ENCODE results near the gene TAGLN.

DNA sequence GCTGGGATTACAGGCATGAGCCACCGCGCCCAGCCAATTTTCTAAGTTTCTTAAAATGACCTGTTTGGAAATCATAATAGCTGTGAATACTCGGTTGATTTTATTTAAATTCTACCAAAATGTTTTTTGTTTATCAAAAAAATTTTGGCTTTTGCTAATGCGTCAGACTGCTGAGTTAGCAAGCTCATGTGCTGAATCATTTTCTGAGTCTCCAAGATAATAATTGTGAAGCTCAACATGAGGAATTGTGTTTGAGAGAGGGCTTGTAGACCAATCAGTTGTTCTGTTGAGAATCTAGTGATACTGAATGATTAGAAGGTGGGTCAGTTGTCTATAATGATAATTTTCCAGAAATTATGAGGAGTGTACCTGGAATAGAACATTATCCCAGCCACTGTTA, 49.2 kb downstream of the TAGLN start:
- TF ChIP-seq, protein P1, sequence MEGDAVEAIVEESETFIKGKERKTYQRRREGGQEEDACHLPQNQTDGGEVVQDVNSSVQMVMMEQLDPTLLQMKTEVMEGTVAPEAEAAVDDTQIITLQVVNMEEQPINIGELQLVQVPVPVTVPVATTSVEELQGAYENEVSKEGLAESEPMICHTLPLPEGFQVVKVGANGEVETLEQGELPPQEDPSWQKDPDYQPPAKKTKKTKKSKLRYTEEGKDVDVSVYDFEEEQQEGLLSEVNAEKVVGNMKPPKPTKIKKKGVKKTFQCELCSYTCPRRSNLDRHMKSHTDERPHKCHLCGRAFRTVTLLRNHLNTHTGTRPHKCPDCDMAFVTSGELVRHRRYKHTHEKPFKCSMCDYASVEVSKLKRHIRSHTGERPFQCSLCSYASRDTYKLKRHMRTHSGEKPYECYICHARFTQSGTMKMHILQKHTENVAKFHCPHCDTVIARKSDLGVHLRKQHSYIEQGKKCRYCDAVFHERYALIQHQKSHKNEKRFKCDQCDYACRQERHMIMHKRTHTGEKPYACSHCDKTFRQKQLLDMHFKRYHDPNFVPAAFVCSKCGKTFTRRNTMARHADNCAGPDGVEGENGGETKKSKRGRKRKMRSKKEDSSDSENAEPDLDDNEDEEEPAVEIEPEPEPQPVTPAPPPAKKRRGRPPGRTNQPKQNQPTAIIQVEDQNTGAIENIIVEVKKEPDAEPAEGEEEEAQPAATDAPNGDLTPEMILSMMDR (IDR thresholded peaks at IDR 0.05), result no peak
- TF ChIP-seq POLR2A (IDR thresholded peaks at IDR 0.05), result no peak
- TF ChIP-seq POLR2AphosphoS5 (IDR thresholded peaks at IDR 0.05), result no peak
